NCI-H524 treated with DMSO at 0.1 percent for 48 hours (cell line): Measurements from ENCODE around the gene OLFM1.
"Not testable (repeated sequence)": the region's sequence is repeated elsewhere in the genome, so short reads cannot be mapped to it uniquely, and the experiment has no call there.

Source experiments
- DNase-seq: peaks from one replicate; lab custom pipeline; 2025; lab: John Stamatoyannopoulos, UW

The OLFM1 gene

GRCh38 chr9:135107581-135108235 lies 20.2 kb downstream of the OLFM1 start:
- no peak for DNase-seq

GRCh38 chr9:135108831-135109510 lies 21.5 kb downstream of the OLFM1 start:
- DNase-seq, result no peak

DNA sequence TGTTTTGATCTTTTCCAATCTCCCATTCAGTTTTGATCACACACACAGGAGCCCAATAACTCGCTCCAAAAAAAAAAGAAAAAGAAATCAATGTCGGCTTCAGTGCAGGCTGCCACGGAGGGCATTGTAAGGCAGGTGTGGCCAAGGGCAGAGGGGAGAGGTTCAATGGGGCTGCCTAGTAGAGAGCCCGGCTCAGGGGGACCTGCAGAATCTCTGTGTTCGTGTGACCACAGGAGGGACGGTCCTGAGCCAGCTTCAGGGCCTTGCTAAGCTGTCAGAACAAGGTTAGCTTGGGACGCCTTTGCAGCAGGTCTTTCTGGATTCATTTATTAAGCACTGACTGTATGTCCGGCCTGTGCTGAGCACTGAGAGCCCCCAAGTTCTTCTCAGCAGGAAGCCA lies 22.2 kb downstream of the OLFM1 start:
- no peak for DNase-seq

GRCh38 chr9:135110416-135110815 lies 22.9 kb downstream of the OLFM1 start:
- DNase-seq, result no peak

DNA sequence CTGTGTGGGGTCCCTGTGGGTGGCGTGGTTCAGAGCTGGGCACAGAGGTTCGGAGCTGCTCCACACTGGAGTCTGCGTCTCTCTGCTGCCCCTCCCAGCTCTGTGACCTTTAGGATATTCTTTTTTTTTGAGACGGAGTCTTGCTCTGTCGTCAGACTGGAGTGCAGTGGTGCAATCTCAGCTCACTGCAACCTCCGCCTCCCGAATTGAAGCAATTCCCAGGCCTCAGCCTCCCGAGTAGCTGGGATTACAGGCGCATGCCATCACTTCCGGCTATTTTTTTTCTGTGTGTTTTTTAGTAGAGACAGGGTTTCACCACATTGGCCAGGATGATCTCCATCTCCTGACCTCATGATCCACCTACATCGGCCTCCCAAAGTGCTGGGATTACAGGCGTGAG lies 24.1 kb downstream of the OLFM1 start:
- DNase-seq, result not testable (repeated sequence)

GRCh38 chr9:135116371-135116770 lies 28.9 kb downstream of the OLFM1 start:
- no peak for DNase-seq

- peak; percentile 64 for DNase-seq
Observed at GRCh38 chr9:135116881-135117280, 29.4 kb downstream of the OLFM1 start.

DNA sequence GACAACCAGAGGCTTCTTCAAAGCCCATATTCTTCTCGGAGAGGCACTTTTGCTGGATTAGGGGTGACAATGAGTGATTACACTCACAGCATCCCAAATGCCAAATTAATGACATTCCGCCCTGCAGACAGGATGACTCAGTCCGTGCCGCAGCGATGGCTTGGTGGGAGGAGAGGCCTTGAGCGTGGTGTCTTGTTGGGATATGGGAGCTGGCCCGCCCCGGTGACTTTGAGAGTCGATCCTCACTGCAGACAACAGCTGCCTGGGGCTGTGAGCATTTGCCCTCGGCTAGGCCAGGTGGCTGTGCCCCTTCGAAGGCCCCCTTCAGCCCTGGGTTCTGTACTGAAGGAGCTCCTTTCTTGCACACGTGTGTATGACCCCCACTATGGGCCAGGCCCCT lies 29.8 kb downstream of the OLFM1 start:
- DNase-seq, result peak; percentile 46

DNA sequence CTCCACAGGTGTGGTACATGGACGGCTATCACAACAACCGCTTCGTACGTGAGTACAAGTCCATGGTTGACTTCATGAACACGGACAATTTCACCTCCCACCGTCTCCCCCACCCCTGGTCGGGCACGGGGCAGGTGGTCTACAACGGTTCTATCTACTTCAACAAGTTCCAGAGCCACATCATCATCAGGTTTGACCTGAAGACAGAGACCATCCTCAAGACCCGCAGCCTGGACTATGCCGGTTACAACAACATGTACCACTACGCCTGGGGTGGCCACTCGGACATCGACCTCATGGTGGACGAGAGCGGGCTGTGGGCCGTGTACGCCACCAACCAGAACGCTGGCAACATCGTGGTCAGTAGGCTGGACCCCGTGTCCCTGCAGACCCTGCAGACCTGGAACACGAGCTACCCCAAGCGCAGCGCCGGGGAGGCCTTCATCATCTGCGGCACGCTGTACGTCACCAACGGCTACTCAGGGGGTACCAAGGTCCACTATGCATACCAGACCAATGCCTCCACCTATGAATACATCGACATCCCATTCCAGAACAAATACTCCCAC lies 32.1 kb downstream of the OLFM1 start:
- no peak for DNase-seq

- no peak for DNase-seq
Observed at GRCh38 chr9:135120249-135120648, 32.8 kb downstream of the OLFM1 start.

GRCh38 chr9:135122316-135122715 lies 34.8 kb downstream of the OLFM1 start:
- DNase-seq, result no peak

DNA sequence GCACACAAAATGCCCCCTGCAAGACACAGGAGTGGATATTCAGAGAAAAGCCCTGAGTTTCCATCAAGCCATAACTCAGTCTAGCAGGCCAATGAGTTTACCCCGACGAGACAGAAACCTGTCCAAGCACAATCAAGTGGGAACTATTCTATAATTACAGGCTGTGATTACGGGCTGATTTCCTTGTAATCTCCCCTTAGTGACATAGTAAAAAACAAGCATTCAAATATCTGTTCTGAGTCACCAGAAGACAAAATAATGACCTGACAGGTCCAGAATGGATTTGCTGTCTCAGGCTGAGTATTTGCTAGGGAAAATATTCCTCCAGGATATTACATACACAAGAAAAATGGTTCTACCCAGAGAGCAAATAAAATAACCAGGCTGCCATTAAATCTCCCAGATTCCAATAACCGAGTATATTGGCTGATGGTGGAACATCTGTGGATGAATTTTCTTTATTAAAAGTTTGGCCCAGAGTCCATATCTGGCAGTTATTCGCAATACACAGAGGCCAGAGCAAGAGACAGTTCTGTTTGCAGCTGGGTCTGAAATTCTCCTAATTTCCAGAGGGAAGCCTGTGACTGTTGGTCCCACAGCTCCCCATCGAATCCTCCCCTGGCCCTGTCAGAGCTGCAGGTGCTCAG lies 35.8 kb downstream of the OLFM1 start:
- DNase-seq, result no peak

DNA sequence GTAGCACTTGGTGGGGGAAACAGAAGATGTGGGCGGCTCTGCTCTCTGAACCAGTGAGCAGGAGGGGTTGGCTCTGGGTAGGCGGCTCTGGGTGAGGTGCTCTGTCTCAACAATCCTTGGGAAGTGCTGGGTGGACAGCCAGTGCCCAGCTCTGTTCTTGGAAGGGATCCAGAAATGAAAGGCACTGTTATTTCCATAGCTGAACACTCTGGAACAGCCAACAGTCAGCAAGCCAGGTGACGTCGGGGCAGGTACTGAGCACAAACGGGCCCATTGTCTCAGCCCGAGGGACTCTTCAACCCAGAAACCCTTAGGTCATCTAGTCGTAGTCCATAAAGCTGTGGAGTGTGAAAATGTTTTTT lies 36.3 kb downstream of the OLFM1 start:
- DNase-seq, result no peak

DNA sequence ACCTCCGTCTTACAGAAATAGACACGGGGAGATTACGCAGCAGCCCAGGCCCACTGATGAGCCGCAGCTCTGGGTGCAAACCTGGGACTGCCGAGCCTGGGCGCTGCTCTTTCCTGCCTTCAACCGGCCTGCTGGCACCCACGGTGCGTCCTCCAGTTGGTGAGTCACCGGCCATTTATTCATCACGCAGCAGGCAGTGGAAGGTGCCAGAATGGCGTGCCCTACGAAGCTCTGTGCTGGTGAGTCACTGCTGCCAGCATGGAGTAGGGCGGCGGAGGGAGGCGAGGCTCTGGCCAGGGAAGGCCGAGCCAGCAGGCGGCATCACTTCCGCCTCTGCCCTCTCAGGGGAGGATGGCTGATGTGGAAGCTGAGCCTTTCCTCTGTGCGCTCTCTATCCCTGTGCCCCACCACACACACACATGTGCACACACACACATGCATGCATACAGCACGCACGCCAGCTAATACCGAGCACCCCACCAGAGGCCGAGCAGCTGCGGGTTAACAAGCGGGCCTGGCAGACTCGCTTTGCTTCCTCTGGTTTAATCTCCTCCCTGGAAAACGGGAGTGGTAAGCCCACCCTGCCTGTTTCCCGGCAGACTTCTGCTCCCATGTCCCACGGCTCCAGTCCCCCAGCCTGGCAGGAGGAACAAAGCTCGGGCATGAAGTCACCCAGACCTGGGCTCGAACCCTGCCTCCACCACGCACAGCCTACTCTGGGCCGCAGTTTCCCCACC lies 39.2 kb downstream of the OLFM1 start:
- no peak for DNase-seq

DNA sequence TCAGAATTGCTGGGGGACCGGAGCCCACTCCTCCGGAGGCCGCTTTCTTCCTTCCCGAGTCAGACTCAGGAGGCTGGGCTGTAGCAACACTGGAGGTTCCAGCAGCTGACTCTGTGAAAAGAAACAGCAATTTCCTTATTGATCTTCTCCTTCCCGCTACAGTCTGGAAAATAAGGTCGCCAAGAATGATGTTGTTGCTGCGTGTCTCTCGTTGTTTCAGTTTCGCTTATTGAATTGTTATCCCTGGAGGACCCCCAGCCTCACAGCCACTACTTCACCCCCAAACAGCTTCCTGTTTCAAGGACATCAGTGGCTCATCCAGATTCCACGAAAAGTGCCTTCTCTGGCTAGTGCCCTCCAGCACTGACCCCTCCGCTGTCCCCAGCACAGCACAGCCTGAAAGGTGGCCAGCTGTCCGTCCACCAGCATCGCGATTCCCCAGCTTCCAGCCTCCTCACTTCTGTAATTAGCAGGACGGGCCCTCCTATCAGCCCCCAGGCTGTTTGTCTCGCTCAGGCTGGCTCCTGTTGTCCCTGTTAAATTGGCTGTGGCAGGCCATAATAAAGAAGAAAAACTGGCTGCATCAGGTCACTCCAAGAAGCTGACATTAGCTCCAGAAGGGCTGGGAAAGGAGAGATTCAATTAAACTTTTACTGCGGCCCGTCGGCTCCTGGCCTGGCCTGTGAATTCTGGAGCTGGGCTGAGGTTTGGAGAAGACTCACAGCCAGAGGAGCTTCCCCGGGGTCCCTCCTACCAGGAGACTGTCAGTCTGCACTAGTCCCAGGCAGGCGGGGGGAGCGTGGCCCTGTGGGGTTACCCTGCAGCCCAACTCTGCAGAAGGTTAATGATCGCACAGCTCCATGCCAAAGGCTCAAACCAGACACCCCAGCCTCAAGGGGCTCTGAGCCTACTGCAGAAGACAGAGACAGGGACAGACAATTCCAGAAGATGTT lies 40.5 kb downstream of the OLFM1 start:
- DNase-seq, result no peak

GRCh38 chr9:135129137-135129695 lies 41.7 kb downstream of the OLFM1 start:
- no peak for DNase-seq

- DNase-seq, result no peak
Observed at GRCh38 chr9:135130207-135130976, 42.9 kb downstream of the OLFM1 start.

DNA sequence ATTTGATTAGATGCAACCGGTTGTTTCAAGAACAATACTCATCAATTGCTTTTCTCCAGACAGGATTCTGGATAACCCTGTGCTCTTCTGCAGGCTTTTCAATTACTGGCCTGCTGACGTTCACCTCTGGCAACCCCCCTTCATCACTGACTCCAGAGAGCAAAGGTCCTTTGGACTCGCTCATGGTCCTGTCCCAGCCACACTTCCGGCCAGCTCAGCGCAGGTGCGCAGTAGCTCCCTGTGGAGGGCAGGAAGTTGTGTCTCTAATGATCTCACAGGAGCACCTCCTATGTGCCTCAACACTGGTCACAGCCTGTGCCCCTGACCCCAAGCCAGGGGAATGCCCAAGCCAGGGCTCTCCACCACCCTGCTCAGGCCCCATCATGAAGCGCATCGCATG lies 44.0 kb downstream of the OLFM1 start:
- no peak for DNase-seq

DNA sequence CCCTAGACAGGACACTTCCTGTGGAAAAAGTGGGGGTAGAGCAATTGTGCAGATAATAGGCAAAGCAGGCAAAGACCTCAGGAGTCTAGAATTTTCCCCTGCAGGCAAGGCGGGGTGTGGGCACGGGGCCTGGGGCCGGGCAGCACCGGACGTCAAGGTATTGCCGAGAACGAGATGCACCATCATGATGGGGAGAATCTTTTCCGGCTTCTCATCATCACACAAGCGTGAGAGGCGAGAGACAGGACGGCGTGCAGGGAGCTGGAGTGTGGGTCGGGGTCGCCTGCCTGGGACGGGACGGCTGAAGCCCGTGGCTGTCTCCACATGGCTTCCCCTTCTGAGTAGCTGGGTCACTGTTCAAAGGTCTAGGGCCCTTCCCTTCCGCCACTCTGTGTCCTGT lies 44.5 kb downstream of the OLFM1 start:
- DNase-seq, result no peak
